Measurements from ENCODE around the gene ABHD2. TPM values are rescaled to one million over a fixed set of nuclear protein-coding genes. Genes with fewer than 3 reads are reported as not detected.

Gene ABHD2
- total RNA-seq, 1 donor from 2014 or later: 70.5 TPM

DNA sequence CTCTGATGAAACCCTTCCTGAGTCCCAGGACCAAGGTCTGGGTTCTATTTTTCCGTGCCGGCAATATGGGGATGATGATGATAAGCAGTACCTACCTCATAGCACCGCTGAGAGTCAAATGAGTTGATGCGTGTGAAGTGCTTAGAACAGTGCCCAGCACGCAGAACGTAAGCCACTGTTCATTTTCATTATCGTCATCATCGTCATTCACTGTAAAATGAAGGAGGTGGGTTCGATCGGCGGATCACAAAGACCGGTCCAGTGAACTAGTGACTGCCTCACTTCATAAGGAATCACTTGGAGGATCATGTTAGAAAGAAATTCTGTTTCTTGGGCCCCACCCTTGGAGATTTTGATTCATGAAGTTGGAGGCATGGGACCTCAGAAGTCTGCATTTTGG lies 88.9 kb downstream of the ABHD2 start:
- intact Hi-C loops (cut with DNase I): loop anchor here (5.0 kb wide), 1 partner anchor 120 kb away; no protein-coding TSS in a partner anchor
- no peak for DNase-seq (ENCODE audit: low spot score)
- no peak for ATAC-seq

GRCh38 chr15:89177633-89178306 lies 89.5 kb downstream of the ABHD2 start:
- intact Hi-C loops (cut with DNase I): loop anchor here (5.0 kb wide), 1 partner anchor 120 kb away; no protein-coding TSS in a partner anchor
- peak; percentile 87 for DNase-seq (ENCODE audit: low spot score)

GRCh38 chr15:89178307-89178977 lies 90.2 kb downstream of the ABHD2 start:
- intact Hi-C loops (cut with DNase I): loop anchor here (5.0 kb wide), 1 partner anchor 121 kb away; no protein-coding TSS in a partner anchor
- no peak for DNase-seq (ENCODE audit: low spot score)
- ATAC-seq: no peak

More at GRCh38 chr15:89177633-89178306, 89.5 kb downstream of the ABHD2 start:
- ATAC-seq: peak; percentile 71

GRCh38 chr15:89179966-89180875 lies 92.0 kb downstream of the ABHD2 start:
- DNase-seq (ENCODE audit: low spot score) (no peak), ATAC-seq (peak; percentile 55)
- intact Hi-C loops (cut with DNase I): loop anchor here (5.0 kb wide), 1 partner anchor 123 kb away; no protein-coding TSS in a partner anchor

DNA sequence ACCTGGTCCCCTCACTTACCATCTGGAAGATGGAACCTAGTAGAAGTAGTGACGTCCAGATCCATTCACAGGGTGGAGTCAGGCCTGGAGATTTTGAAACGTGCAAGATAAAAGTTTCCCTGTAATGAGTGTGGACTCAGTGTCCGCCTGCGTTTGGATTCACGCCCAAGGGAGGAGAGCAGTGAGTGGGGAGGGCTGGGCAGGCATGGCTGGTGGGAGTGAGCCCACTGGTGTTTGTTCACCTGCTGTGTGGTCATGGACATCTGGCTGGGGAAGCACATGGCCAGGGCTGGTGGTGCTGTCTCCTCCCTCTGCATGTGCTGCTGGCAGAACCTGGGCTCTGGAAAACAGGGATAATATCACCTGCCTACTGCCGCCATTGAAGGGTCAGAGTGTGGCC lies 96.1 kb downstream of the ABHD2 start:
- ATAC-seq: peak; percentile 78
- intact Hi-C loops (cut with DNase I): no loop called here
- DNase-seq (ENCODE audit: low spot score): no peak

DNA sequence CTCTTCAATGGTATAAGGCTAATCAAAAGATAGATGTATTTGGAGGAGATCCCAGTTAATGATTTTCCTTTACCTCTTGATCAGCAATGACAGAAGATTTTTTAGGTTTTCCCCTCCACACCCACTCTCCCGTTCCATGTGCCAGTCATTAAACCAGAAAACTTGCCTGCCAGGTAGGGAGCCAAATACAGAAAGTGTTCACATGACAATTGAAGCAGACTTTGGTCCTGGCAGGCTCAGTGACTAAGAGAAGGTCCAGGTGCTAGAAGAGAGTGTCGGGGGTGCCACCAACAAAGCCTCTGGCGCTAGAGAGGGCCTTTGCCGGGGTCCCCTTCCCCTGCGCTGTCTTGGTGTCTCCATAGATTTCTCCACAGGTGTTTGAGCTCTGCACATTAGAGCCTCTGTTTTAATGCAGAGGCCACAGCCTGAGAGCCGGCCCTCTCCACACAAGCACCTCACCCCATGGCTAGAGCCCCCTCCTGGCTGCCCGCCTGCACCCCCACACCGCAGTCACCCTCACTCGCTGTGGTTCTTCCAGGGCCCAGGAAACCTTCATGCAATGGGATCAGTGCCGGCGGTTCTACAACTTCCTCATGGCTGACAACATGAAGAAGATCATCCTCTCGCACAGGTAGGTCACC lies 96.8 kb downstream of the ABHD2 start:
- ATAC-seq: no peak
- DNase-seq (ENCODE audit: low spot score): no peak
- intact Hi-C loops (cut with DNase I): no loop called here

- intact Hi-C loops (cut with DNase I): no loop called here
- ATAC-seq (no peak), DNase-seq (ENCODE audit: low spot score) (no peak)
Observed at GRCh38 chr15:89186803-89187202, 98.5 kb downstream of the ABHD2 start.

DNA sequence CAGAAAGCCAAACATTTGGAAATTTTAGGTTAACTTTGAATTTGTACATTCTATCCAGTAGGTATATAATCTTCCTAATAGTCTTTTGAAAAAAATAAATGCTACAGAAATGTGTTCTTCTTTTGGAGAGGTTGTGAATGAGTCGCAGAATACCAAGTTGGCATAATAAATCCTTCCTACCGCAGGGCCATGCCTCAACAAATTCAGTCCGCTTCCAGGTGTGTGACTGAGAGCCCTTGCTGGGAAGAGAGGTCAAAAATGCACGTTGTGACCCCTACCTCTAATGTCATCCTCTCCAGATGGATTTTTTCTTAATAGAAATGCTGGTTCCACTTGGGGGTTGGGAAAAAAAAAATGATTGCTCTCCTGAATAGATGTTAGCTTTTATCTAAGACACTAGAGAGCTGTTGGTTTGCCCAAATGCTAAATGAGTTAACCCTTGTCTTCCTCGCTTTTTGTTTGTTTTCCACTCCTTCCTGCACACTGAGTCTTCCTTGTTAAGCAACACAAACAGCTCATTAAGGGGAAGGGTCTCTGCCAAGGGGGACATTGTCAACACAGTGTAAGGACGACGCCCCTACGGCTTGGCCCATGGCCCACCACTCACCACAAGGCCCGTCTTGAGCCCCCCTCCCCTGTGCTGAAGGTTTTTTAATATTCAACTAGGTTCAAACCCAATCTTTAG lies 99.2 kb downstream of the ABHD2 start:
- ATAC-seq (no peak), DNase-seq (ENCODE audit: low spot score) (no peak)
- intact Hi-C loops (cut with DNase I): no loop called here

DNA sequence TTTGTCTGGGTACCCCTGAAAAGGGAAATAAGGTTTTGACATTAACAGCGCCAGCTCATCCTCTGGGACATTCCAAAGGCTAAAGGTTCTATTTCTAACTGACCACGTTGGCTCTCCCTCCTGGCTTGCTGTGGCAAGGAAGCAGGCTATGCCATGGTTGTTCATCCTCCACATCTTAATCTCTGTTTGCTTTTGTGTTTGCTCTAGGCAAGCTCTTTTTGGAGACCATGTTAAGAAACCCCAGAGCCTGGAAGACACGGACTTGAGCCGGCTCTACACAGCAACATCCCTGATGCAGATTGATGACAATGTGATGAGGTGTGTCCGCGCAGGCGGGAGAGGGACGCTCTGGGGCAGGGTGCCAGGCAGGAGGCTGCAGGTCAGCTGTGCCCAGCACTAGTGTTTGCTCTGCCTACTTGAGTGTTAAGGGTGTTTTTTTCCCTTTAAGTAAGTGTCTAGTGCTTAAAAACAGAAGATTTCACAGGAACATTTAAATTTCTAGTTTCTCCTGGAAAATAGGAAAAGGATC lies 99.8 kb downstream of the ABHD2 start:
- DNase-seq (ENCODE audit: low spot score) (no peak), ATAC-seq (no peak)
- intact Hi-C loops (cut with DNase I): no loop called here

GRCh38 chr15:89192136-89192535 lies 103.9 kb downstream of the ABHD2 start:
- intact Hi-C loops (cut with DNase I): no loop called here
- DNase-seq (ENCODE audit: low spot score) (no peak), ATAC-seq (no peak)

- DNase-seq (ENCODE audit: low spot score) (no peak), ATAC-seq (no peak)
- intact Hi-C loops (cut with DNase I): no loop called here
Observed at GRCh38 chr15:89192766-89193165, 104.5 kb downstream of the ABHD2 start.

- no peak for DNase-seq (ENCODE audit: low spot score)
- intact Hi-C loops (cut with DNase I): no loop called here
- ATAC-seq: no peak
Observed at GRCh38 chr15:89194608-89195007, 106.4 kb downstream of the ABHD2 start.

GRCh38 chr15:89195836-89196235 lies 107.6 kb downstream of the ABHD2 start:
- ATAC-seq: no peak

DNA sequence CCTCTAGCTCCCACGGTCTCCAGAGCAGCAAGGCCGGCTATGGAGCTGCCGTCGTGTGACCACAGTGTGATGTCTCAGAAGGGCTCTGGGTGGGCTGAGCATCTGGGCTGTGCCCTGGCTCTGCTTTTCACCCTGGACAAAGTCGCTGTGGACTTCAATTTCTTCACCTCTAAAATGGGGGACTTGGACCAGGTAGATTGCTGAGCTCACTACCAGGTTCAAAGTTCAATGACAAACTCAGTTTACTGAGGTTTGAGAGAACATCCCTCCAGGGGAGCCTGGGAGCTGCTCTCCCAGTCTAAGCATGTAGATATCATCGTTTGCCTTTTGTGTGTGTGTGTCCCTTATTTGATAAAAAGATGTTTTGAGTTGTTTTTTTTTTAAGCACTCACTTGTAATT lies 108.0 kb downstream of the ABHD2 start:
- ATAC-seq (no peak), DNase-seq (ENCODE audit: low spot score) (no peak)
- intact Hi-C loops (cut with DNase I): no loop called here

More at GRCh38 chr15:89195836-89196235, 107.6 kb downstream of the ABHD2 start:
- intact Hi-C loops (cut with DNase I): no loop called here
- no peak for DNase-seq (ENCODE audit: low spot score)

DNA sequence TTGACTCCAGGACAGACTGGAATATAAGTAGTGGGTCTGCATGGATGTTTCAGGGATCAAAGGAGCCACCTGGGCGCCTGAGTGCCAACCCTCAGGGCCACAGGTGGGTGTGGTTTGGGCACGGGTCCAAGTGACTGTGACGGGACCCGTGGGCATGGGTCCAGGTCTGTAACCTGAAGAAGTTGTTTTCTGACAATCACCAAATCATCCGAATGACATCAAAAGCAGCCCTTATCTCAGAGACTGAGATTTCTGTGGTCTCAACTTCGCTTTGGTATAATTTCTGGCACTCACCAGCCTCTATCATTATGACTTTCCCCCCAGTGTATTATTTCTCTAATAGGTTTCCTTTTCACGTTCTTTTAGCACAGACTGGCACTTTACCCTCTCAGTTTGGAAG lies 108.7 kb downstream of the ABHD2 start:
- ATAC-seq: no peak
- intact Hi-C loops (cut with DNase I): no loop called here
- DNase-seq (ENCODE audit: low spot score): no peak

- intact Hi-C loops (cut with DNase I): no loop called here
- peak; percentile 78 for DNase-seq (ENCODE audit: low spot score)
- peak; percentile 71 for ATAC-seq
Observed at GRCh38 chr15:89197503-89197971, 109.3 kb downstream of the ABHD2 start.

- no peak for ATAC-seq
- DNase-seq (ENCODE audit: low spot score): no peak
- intact Hi-C loops (cut with DNase I): no loop called here
Observed at GRCh38 chr15:89198196-89198595, 109.9 kb downstream of the ABHD2 start.

GRCh38 chr15:89198934-89199333 lies 110.7 kb downstream of the ABHD2 start:
- peak; percentile 70 for ATAC-seq
- DNase-seq (ENCODE audit: low spot score): no peak
- intact Hi-C loops (cut with DNase I): no loop called here

Data from sciatic nerve (tissue), 2 donors.